Activated naive CD8-positive, alpha-beta T cell treated with anti-CD3 and anti-CD28 coated beads for 36 hours (primary cell): Measurements from ENCODE around the gene PEX14. TPM values are rescaled to one million over a fixed set of nuclear protein-coding genes. Genes with fewer than 3 reads are reported as not detected.

Experiments
- DNase-seq: peaks from one replicate; pipeline ENCODE4 v3.0.0; 2021
- H3K27ac Mint-ChIP-seq: one replicate; pipeline ENCODE4 v1.8.0; 2022; ENCODE audit warnings: mild to moderate bottlenecking, moderate library complexity, mixed read lengths
- H3K27me3 Mint-ChIP-seq: one replicate; pipeline ENCODE4 v1.8.0; 2022; ENCODE audit warnings: mild to moderate bottlenecking, mixed read lengths
- H3K36me3 Mint-ChIP-seq: one replicate; pipeline ENCODE4 v1.8.0; 2021; ENCODE audit warnings: mild to moderate bottlenecking, mixed read lengths
- H3K4me1 Mint-ChIP-seq: one replicate; pipeline ENCODE4 v1.8.0; 2021; ENCODE audit warnings: mixed read lengths
- H3K4me3 Mint-ChIP-seq: one replicate; pipeline ENCODE4 v1.8.0; 2022; ENCODE audit warnings: mild to moderate bottlenecking, moderate library complexity, mixed read lengths
- H3K9me3 Mint-ChIP-seq: one replicate; pipeline ENCODE4 v1.8.0; 2022; ENCODE audit warnings: mixed read lengths
- total RNA-seq, 2 experiments: library from RNA; stranded (reverse); gene quantifications; one replicate each; pipeline ENCODE4 v1.2.3, GENCODE V29; 2021

The PEX14 gene
- total RNA-seq, 2 experiments from 2014 or later: 19.1 to 19.6 TPM

DNA sequence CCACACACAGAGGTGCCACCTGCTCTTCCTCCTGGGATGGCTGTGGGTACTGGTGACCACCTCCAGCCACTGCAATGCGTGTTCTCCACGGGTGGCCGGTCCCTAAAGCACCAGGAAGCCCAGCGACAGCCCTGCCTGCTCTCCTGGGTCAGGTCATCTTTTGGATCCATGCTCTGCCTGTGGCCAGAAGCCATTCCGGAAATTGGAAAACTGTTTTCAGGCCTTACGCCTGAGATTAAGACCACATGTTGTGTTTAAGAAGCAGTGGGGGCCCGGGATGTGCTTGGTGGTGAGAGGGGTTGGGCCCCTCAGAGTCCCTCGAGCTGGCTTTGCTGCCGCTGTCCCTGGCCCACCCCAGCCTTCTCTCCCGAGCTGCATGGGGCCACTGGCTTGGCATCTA, 150.8 kb downstream of the PEX14 start:
- H3K36me3 Mint-ChIP-seq: peaks cover 4% of the 10 kb centered on the region
- H3K4me1 Mint-ChIP-seq: no peaks in the 10 kb centered on the region
- no peaks in the 10 kb centered on the region for H3K27me3 Mint-ChIP-seq
- H3K9me3 Mint-ChIP-seq: no peaks in the 10 kb centered on the region
- DNase-seq: no peak
- no peak overlapping the region for H3K27ac Mint-ChIP-seq
- H3K4me3 Mint-ChIP-seq: no peak overlapping the region

DNA sequence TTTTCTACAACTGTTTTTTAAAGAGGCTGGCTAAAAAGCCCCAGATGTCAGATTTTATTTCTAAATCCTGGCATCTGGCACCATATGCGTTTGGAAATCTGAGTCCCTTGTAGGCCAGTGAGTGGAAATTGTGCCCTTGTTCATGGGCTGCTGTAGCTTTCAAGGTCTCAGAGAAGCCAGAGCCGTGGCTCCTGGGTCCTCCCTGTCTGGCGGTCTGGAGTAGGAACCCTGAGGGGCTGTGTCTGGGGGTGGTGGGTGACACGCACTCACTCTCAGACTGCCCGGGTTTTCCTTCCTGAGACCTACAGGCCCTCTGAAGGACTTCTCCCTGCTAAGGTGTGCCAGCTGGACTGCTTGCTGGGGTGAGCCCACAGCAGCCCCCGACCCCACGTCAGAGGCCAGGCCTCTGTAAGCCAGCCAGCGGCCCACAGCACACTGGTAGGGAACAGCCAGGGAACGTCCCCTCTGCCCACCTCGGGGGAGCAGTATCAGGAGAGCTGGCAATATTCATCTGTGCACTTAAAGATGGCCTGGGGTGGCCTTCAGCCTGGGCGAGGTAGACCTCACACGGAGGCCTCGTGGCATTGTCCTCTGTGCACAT, 151.5 kb downstream of the PEX14 start:
- Mint-ChIP-seq H3K4me1 (no peaks in the 10 kb centered on the region), H3K9me3 (no peaks in the 10 kb centered on the region), H3K27ac (no peak overlapping the region), H3K27me3 (no peaks in the 10 kb centered on the region), H3K36me3 (peaks cover 4% of the 10 kb centered on the region), H3K4me3 (no peak overlapping the region)
- no peak for DNase-seq

DNA sequence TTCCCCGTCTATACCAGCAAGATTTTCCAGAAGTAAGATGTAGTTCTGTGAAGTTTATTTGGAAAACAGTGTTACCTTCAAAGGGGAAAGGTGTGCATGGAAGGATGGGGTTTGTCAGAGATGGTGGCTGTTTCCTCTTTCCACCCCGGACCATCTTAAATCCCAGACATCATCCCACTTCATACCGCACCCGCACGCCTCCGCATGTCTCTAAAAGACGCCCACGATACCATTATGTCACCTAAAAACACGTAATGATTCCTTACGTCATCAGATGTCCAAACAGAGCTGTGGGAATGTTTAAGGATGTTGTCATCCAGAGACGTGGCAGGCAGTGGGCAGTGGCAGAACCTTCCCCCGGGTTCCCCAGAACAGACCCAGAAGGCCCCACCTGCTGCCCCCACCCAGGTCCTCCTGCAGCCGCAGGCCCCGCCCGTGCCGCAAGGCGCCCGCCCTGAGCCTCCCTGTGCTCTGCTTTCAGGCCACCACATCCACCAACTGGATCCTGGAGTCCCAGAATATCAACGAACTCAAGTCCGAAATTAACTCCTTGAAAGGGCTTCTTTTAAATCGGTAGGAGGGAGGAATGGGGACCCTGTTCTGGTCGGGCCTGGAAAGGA, 152.2 kb downstream of the PEX14 start:
- no peaks in the 10 kb centered on the region for H3K9me3 Mint-ChIP-seq
- peaks cover 4% of the 10 kb centered on the region for H3K36me3 Mint-ChIP-seq
- H3K4me3 Mint-ChIP-seq: no peak overlapping the region
- H3K27ac Mint-ChIP-seq: no peak overlapping the region
- H3K4me1 Mint-ChIP-seq: no peaks in the 10 kb centered on the region
- DNase-seq: no peak
- H3K27me3 Mint-ChIP-seq: no peaks in the 10 kb centered on the region

DNA sequence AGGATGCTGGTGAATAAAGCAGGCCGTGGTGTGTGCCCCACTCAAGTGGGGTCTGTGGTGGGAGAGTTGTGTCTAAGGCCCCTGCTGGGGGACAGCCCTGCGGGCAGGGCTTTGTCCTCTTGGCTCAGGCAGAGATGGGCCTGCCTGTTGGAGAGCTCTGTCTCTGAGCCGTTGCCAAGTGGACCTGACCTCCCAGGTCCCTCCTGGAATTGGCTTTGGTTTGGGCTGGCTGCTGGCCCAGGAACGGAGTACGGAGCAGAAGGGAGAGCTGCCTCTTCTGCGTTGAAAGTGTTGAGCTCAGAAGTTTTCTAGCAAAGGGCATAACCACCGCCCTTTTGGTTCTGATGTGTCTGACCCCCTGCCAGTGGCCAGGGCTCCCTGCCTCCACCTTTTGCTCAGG, 153.9 kb downstream of the PEX14 start:
- DNase-seq: no peak
- H3K36me3 Mint-ChIP-seq: peaks cover 4% of the 10 kb centered on the region
- H3K4me3 Mint-ChIP-seq: no peak overlapping the region
- no peaks in the 10 kb centered on the region for H3K27me3 Mint-ChIP-seq
- H3K4me1 Mint-ChIP-seq: no peaks in the 10 kb centered on the region
- H3K27ac Mint-ChIP-seq: no peak overlapping the region
- no peaks in the 10 kb centered on the region for H3K9me3 Mint-ChIP-seq

DNA sequence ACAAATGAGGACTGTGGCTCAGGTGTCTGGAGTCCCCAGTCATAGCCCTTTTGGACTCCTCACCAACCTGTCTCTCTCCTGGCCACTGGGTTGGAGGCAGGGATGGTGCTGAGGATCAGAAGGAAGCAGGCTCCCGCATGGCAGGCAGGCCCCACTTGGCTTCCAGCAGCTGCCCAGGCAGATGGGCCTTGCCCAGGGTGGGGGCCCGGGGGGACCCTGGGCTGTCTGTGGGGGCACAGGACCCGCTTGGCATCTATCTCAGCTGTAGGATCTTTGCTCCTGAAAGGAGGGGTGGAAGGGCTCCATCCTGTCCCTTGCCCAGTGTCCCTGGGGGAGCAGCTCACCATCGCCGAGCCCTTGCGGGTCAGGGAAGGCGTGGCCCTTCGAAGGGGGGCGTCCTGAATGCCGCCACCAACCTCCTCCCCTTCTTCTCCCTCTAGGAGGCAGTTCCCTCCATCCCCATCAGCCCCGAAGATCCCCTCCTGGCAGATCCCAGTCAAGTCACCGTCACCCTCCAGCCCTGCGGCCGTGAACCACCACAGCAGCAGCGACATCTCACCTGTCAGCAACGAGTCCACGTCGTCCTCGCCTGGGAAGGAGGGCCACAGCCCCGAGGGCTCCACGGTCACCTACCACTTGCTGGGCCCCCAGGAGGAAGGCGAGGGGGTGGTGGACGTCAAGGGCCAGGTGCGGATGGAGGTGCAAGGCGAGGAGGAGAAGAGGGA, 154.5 kb downstream of the PEX14 start:
- Mint-ChIP-seq H3K27ac (no peak overlapping the region), H3K4me1 (no peaks in the 10 kb centered on the region), H3K27me3 (no peaks in the 10 kb centered on the region), H3K4me3 (no peak overlapping the region), H3K36me3 (peaks cover 4% of the 10 kb centered on the region), H3K9me3 (no peaks in the 10 kb centered on the region)
- DNase-seq: no peak

DNA sequence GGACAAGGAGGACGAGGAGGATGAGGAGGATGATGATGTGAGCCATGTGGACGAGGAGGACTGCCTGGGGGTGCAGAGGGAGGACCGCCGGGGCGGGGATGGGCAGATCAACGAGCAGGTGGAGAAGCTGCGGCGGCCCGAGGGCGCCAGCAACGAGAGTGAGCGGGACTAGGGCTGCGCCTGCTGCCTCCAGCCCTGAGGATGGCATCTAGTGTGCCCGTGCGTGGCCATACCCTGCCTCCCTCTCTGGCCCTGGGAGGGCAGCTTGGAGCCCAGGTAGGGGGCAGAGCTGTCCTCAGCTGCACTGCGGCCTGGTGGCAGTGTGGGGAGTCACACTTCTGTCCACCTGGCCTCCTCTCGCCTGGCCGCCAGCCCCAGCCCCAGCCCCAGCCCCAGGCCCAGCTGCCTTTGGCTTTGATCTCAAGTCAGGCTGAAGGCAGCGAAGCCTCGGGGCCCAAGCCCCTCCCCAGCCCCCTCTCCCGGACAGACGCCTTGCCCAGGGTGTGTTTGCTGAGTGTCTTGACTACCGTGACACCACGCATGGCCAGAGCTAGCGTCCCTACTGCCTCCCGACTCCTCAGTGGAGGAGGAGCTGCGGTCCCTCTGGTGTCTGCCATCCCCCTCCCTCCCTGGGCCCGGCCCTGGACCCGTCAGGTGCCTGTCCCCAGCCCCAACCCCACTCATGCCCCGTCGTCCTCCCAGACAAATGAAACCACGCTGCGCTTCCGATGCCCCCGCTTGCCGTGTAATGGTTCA, 155.2 kb downstream of the PEX14 start:
- DNase-seq: no peak
- H3K27ac Mint-ChIP-seq: no peak overlapping the region
- no peaks in the 10 kb centered on the region for H3K4me1 Mint-ChIP-seq
- H3K4me3 Mint-ChIP-seq: no peak overlapping the region
- H3K9me3 Mint-ChIP-seq: no peaks in the 10 kb centered on the region
- no peaks in the 10 kb centered on the region for H3K27me3 Mint-ChIP-seq
- peaks cover 4% of the 10 kb centered on the region for H3K36me3 Mint-ChIP-seq

DNA sequence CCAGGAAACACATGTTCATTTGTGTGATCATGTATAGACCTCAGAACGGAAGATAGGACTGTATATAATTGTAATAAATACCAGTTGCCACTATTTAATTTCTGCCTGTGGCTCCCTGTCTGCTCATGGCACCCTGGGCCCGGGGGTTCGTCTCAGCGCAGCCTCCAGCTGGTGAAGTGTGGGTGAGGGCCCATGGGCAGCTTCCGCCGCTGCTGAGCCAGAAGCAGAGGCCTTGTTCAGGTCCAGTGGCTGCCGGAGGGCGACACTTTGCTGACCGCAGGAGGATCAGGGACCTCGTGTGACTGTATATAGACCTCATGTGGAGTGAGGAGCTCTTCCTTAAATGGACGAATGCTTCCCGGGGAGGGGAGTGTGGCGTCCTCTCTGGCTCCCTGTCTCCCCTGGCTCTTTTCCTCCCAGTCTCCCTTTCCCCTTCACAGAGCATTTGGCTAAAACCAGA, 155.9 kb downstream of the PEX14 start:
- H3K27ac Mint-ChIP-seq: no peak overlapping the region
- DNase-seq: no peak
- no peaks in the 10 kb centered on the region for H3K27me3 Mint-ChIP-seq
- no peaks in the 10 kb centered on the region for H3K9me3 Mint-ChIP-seq
- peaks cover 4% of the 10 kb centered on the region for H3K36me3 Mint-ChIP-seq
- H3K4me3 Mint-ChIP-seq: no peak overlapping the region
- no peaks in the 10 kb centered on the region for H3K4me1 Mint-ChIP-seq

DNA sequence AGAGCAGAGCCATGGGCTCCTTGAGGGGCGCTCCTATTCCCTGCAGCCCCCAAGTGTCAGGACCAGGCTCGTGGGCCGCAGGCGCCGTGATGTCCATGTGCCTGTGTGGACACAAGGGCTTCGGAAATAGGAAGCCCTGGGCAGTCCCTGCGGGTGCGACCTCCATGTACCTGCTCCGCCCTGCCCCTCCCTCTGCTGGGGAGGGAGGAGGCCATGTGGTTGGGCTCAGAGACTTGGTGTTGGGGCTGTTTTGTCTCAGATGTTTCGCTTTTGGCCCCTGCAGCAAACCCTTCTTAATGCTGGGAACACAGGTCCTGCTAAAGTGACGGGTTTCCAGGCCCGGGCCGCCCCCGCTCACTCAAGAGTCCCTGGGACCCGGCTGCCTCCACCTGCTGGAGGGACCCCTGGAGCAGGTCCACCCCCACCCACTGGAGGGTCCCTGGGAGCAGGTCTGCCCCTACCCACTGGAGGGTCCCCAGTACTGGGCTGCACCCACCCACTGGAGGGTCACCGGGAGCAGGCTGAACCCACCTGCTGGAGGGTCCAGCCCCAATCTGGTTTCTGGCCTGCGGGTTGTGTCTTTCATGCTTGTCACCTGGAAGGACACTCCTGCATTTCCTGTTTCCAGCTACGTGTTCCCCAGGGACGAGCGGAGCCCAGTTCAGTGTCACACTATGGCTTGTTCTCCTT, 156.5 kb downstream of the PEX14 start:
- no peak for DNase-seq
- Mint-ChIP-seq H3K27me3 (no peaks in the 10 kb centered on the region), H3K4me3 (no peak overlapping the region), H3K4me1 (no peaks in the 10 kb centered on the region), H3K9me3 (no peaks in the 10 kb centered on the region), H3K27ac (no peak overlapping the region), H3K36me3 (peaks cover 4% of the 10 kb centered on the region)

DNA sequence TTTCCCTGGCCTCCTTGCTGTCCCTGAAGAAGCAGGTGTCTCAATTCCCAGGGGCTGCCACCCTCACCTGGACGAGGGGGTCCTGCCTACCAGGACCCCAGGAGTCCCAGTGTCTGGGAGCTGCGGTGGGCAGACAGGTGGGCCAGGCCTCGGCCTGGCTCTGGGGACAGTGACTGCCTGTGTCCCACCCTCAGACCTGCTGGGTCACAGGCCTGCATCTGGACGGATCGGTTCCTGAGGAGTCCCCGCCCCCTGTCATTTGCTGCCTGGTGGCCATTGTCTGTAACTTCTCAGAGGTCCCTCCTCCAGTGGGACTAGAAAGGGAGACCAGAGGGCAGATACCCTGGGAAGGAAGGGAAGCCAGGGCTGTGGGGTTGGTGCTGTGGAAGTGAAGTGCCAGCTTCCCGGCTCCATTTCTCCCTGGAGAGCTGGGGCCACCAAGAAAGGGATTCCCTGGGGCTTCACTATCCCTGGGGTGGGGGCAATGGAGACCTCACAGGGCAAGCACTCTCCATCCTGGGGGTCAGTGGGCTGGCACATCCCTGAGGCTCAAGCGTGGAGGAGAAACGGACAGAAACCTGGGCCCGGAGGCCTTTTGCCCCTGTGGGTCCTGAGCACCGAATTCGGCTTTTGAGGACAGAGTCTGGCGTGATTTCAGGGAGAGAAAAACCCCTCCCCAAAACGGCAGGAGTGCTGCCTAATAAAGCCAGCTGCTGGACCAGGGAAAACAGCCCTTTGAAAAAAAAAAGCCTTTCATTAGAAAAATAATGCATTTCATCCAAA, 157.3 kb downstream of the PEX14 start:
- no peak for DNase-seq
- H3K36me3 Mint-ChIP-seq: peaks cover 4% of the 10 kb centered on the region
- no peak overlapping the region for H3K27ac Mint-ChIP-seq
- no peaks in the 10 kb centered on the region for H3K4me1 Mint-ChIP-seq
- no peak overlapping the region for H3K4me3 Mint-ChIP-seq
- peaks cover under 1% of the 10 kb centered on the region for H3K27me3 Mint-ChIP-seq
- no peaks in the 10 kb centered on the region for H3K9me3 Mint-ChIP-seq

DNA sequence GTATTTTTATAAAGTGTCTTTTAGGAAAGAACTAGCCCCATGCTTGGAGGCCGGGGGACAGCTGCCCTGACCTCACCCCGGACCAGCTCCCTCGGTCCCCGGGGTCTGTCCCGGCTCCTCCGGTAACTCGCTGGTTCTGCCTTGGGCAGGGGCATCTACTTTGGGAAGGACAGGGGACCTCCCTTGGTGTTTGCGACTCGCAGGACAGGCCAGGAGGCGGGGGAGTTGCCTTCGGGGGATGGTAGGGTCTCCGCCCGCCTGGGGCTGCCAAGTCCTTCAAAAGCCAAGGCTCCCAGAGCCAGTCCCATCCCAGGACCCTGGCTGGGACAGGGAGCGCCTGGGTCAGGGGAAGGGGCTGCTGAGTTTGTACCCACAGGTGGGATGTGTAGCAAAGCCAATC, 157.9 kb downstream of the PEX14 start:
- Mint-ChIP-seq H3K27ac (no peak overlapping the region), H3K9me3 (no peaks in the 10 kb centered on the region), H3K36me3 (peaks cover 4% of the 10 kb centered on the region), H3K4me3 (no peak overlapping the region), H3K4me1 (peaks cover 1% of the 10 kb centered on the region), H3K27me3 (peaks cover 3% of the 10 kb centered on the region)
- no peak for DNase-seq

DNA sequence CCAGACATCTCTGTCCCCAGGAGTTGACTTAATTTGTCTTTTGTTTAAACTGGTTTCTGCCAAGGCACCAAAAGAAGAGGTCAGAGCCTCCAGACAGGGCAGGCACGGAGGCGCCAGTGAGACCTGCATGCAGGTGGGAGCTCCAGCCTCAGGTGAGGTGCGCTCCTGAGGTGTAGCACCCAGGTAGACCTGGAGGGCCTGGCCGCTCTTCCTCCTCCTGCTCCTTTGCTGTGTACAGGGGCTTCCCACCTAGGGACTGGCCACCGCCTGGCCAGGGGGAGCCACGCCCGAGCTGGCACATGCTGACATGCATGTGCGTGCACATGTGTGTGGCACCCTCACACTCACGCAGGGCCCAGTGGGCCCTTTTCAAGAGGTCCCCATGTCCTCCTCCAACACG, 158.7 kb downstream of the PEX14 start:
- Mint-ChIP-seq H3K9me3 (no peaks in the 10 kb centered on the region), H3K4me3 (no peak overlapping the region), H3K27me3 (peaks cover 3% of the 10 kb centered on the region), H3K27ac (no peak overlapping the region), H3K4me1 (peaks cover 1% of the 10 kb centered on the region), H3K36me3 (peaks cover 4% of the 10 kb centered on the region)
- no peak for DNase-seq

DNA sequence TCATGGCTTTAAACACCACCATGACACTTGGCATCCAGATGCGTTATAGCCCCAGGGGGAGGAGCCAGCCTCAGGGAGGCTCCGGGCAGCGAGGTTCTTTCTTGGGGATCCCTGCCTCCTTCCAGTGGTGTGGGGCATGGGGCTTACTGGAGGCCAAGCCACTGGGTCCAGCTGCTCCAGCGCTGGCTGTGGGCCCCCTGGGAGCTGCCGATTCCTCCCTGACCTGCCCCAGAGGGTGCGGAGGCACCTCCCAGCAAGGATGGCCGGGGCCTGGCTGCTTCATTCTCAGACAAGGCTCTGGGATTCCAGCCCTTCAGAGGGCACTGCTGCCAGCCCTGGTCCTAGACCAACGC, 159.3 kb downstream of the PEX14 start:
- H3K4me1 Mint-ChIP-seq: peaks cover 1% of the 10 kb centered on the region
- peaks cover 4% of the 10 kb centered on the region for H3K36me3 Mint-ChIP-seq
- no peak overlapping the region for H3K4me3 Mint-ChIP-seq
- no peak for DNase-seq
- no peaks in the 10 kb centered on the region for H3K9me3 Mint-ChIP-seq
- peaks cover 3% of the 10 kb centered on the region for H3K27me3 Mint-ChIP-seq
- H3K27ac Mint-ChIP-seq: no peak overlapping the region

DNA sequence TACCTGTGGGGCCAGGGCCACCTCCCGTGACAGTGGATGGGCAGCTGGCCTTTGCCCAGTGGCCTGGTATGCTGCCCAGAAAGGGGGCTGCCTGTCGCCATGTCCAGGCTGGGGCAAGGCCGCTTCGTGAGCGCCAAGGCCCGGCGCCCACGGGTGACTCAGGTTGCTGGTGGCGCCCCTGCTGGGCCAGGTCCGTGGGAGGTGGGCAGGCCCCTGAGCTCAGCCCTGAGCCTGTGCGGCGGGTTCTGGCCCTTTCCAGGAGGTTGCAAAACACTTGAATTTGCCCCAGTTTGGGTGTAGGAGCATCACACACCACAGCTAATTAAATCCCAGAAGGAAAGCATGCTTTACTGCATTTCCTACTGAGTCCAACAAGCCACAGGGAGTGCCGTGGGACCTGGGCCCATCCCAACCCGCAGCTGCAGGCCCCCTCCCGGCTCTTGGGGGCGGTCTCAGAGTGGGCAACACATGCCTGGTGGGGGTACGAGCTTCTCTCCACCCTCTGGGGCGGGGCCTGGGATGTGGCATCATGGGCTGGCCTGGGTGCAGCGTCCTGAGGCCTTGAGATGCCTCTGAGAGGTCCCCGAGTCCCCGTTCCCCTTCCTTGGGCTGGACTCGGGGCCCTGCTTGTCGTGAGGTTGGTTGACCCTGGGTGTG, 159.8 kb downstream of the PEX14 start:
- H3K27me3 Mint-ChIP-seq: peaks cover 3% of the 10 kb centered on the region
- no peak overlapping the region for H3K27ac Mint-ChIP-seq
- H3K4me1 Mint-ChIP-seq: peaks cover 1% of the 10 kb centered on the region
- DNase-seq: no peak
- H3K9me3 Mint-ChIP-seq: no peaks in the 10 kb centered on the region
- peaks cover under 1% of the 10 kb centered on the region for H3K36me3 Mint-ChIP-seq
- H3K4me3 Mint-ChIP-seq: no peak overlapping the region
